Ascending aorta (tissue), 2 donors: ENCODE results near the gene EFNA2. TPM values are rescaled to one million over a fixed set of nuclear protein-coding genes. Genes with fewer than 3 reads are reported as not detected.

ENCODE experiments used
- DNase-seq, 2 donors: peaks; one replicate each; pipeline ENCODE4 v3.0.0-alpha.2; 2019; ENCODE audit warnings: low spot score in 2 of 2
- H3K27ac ChIP-seq, 2 donors: fragments of 200-600 bp; sonication (generic); one replicate each; pipeline ENCODE4 v1.5.1; 2016 to 2017; ENCODE audit warnings: mild to moderate bottlenecking in 1 of 2
- H3K27me3 ChIP-seq: fragments of 200-600 bp; sonication (generic); one replicate; pipeline ENCODE4 v1.5.1; 2017
- H3K36me3 ChIP-seq, 2 donors: fragments of 200-600 bp; sonication (generic); one replicate each; pipeline ENCODE4 v1.5.1; 2016
- H3K4me1 ChIP-seq, 2 donors: fragments of 200-600 bp; sonication (generic); one replicate each; pipeline ENCODE4 v1.5.1; 2016 to 2017; ENCODE audit warnings: mild to moderate bottlenecking in 1 of 2
- H3K4me3 ChIP-seq, 2 donors: fragments of 200-600 bp; sonication (generic); one replicate each; pipeline ENCODE4 v1.5.1; 2016 to 2017; ENCODE audit warnings: mild to moderate bottlenecking in 1 of 2
- H3K9me3 ChIP-seq, 2 donors: fragments of 200-600 bp; sonication (generic); one replicate each; pipeline ENCODE4 v1.5.1; 2016
- CTCF ChIP-seq, 3 experiments: fragments of 200-600 bp in 2 of 3; fragments of 450-650 bp in 1 of 3; sonication (generic) in 2 of 3; IDR thresholded peaks; one replicate each; pipeline ENCODE4 v1.5.1; 2016 to 2019; ENCODE audit warnings: antibody characterized with exemption in 3 of 3, mild to moderate bottlenecking in 1 of 3, moderate library complexity in 1 of 3
- intact Hi-C: fragments of 100-400 bp; cut with DNase I; formaldehyde crosslinking; loops from one replicate; pipeline ENCODE4 v1.15.1; 2023
- total RNA-seq: library from RNA; depleted of rRNA; stranded (reverse); fragments of >200 nt; gene quantifications from one replicate; pipeline ENCODE4 v1.1.0, GENCODE V29; 2016

The EFNA2 gene
- total RNA-seq, 1 donor from 2014 or later, result not detected

DNA sequence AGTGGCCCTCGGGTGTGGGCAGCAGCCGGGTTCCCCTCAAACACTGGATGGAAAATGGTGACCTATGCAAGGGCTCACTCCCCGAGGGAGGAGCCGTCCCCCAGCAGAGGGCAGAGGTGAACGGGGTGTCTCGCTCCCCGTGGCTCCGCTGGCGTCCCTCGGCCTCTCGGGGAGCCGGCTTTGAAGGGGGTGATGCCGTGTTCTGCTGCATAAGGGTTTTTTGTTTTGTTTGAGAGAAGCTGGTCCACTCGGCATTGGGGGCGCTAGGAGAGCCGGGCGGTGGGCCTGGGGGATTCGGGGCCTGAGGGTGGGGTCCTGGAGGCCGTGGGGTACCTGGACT is 4.0 kb downstream of the EFNA2 start:
- H3K27me3 ChIP-seq, result peaks cover 26% of the 10 kb centered on the region

DNA sequence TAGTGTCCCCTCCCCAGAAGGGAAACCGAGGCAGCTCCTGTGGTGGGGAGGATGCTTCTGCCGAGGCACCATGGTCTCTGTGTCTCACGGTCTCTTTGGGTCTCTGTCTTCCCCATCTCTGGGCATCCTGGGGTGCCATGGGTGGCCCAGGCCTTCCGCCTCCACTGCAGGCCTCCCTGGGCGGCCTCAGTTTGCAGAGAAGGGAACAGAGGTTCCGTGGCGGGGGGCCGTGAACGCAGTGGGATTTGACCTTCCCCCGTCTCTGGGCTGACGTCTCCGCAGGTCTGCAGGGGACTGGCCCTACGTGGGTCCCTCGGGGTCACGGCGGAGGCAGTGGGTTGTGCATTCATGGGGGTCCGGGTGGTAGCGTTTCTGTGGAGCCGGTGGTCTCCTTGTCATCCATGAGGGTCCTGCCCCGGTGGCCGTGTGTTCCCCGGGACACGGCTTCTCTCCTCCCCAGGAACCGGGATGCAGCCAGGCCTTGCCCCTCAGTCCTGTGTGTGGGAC is 4.6 kb downstream of the EFNA2 start:
- Histone ChIP-seq H3K4me1 (no peaks in the 10 kb centered on the region), H3K36me3 (no peaks in the 10 kb centered on the region), H3K9me3 (no peaks in the 10 kb centered on the region), H3K27me3 (peaks cover 26% of the 10 kb centered on the region), H3K4me3 (no peak overlapping the region), H3K27ac (no peak overlapping the region)
- TF ChIP-seq CTCF (IDR thresholded peaks at IDR 0.05), result no peak
- no peak for DNase-seq
- intact Hi-C loops, result no loop called here

More for the DNA sequence above, 4.0 kb downstream of the EFNA2 start:
- TF ChIP-seq CTCF (IDR thresholded peaks at IDR 0.05), result no peak
- intact Hi-C loops, result no loop called here
- H3K27ac ChIP-seq, result no peak overlapping the region
- no peaks in the 10 kb centered on the region for H3K36me3 ChIP-seq
- H3K4me3 ChIP-seq, result no peak overlapping the region
- no peak for DNase-seq
- H3K9me3 ChIP-seq, result no peaks in the 10 kb centered on the region
- H3K4me1 ChIP-seq, result no peaks in the 10 kb centered on the region

GRCh38 chr19:1290703-1291651 is 5.3 kb downstream of the EFNA2 start:
- Histone ChIP-seq H3K4me1 (peaks cover 3% of the 10 kb centered on the region in 2 donors), H3K36me3 (no peaks in the 10 kb centered on the region), H3K4me3 (no peak overlapping the region), H3K9me3 (no peaks in the 10 kb centered on the region), H3K27me3 (peaks cover 31% of the 10 kb centered on the region), H3K27ac (no peak overlapping the region)
- intact Hi-C loops, result no loop called here
- no peak for TF ChIP-seq CTCF (IDR thresholded peaks at IDR 0.05)
- no peak for DNase-seq

- intact Hi-C loops, result no loop called here
Observed at GRCh38 chr19:1291761-1292418, 6.2 kb downstream of the EFNA2 start.

More at GRCh38 chr19:1291761-1292418, 6.2 kb downstream of the EFNA2 start:
- no peak for DNase-seq
- Histone ChIP-seq H3K27me3 (peaks cover 24% of the 10 kb centered on the region), H3K27ac (no peak overlapping the region), H3K36me3 (no peaks in the 10 kb centered on the region), H3K4me3 (no peak overlapping the region), H3K9me3 (no peaks in the 10 kb centered on the region), H3K4me1 (peaks cover 3% of the 10 kb centered on the region in 2 donors)
- TF ChIP-seq CTCF (IDR thresholded peaks at IDR 0.05), result no peak
